GM23248 (cell line): Measurements from ENCODE around the gene RAB25. TPM values are rescaled to one million over a fixed set of nuclear protein-coding genes. Genes with fewer than 3 reads are reported as not detected.
"Not testable (repeated sequence)": the region's sequence is repeated elsewhere in the genome, so short reads cannot be mapped to it uniquely, and the experiment has no call there.

Experiments used
- DNase-seq: peaks from one replicate; pipeline ENCODE4 v3.0.0-alpha.2; 2015
- H2AFZ ChIP-seq: fragments of 200-600 bp; sonication (generic); 2 replicates; pipeline ENCODE4 v1.6.1; 2016; ENCODE audit warnings: antibody characterized with exemption
- H3F3A ChIP-seq: fragments of 200-600 bp; sonication (generic); 2 replicates; pipeline ENCODE4 v1.6.1; 2016; ENCODE audit warnings: mild to moderate bottlenecking, antibody characterized with exemption, mixed run types; ENCODE audit not compliant: insufficient read depth
- H3K27ac ChIP-seq: fragments of 200-600 bp; sonication (generic); 2 replicates; pipeline ENCODE4 v1.5.1; 2016; ENCODE audit warnings: mild to moderate bottlenecking
- H3K27me3 ChIP-seq: fragments of 200-600 bp; sonication (generic); replicated peaks from 2 replicates; pipeline ENCODE4 v1.6.1; 2016; ENCODE audit warnings: mild to moderate bottlenecking; ENCODE audit not compliant: insufficient read depth
- H3K36me3 ChIP-seq: fragments of 200-600 bp; sonication (generic); 2 replicates; pipeline ENCODE4 v1.6.1; 2016; ENCODE audit warnings: low read depth, mild to moderate bottlenecking
- H3K4me1 ChIP-seq: fragments of 200-600 bp; sonication (generic); 2 replicates; pipeline ENCODE4 v1.6.1; 2016; ENCODE audit warnings: mild to moderate bottlenecking; ENCODE audit not compliant: insufficient read depth
- H3K4me2 ChIP-seq: fragments of 200-600 bp; sonication (generic); one replicate; pipeline ENCODE4 v1.6.1; 2016; ENCODE audit warnings: mild to moderate bottlenecking; ENCODE audit not compliant: unreplicated experiment
- H3K4me3 ChIP-seq: fragments of 200-600 bp; sonication (generic); 2 replicates; pipeline ENCODE4 v1.5.1; 2016; ENCODE audit warnings: mild to moderate bottlenecking
- H3K79me2 ChIP-seq: fragments of 200-600 bp; sonication (generic); 2 replicates; pipeline ENCODE4 v1.6.1; 2016; ENCODE audit warnings: mild to moderate bottlenecking; ENCODE audit not compliant: insufficient read depth
- H3K9ac ChIP-seq: fragments of 200-600 bp; sonication (generic); 2 replicates; pipeline ENCODE4 v1.6.1; 2016; ENCODE audit warnings: mild to moderate bottlenecking
- H3K9me2 ChIP-seq: fragments of 200-600 bp; sonication (generic); 2 replicates; pipeline ENCODE4 v1.6.1; 2016; ENCODE audit warnings: mixed run types, mild to moderate bottlenecking, moderate library complexity; ENCODE audit not compliant: insufficient read depth
- H3K9me3 ChIP-seq: fragments of 200-600 bp; sonication (generic); one replicate; pipeline ENCODE4 v1.6.1; 2017; ENCODE audit warnings: low read depth
- H4K20me1 ChIP-seq: fragments of 200-600 bp; sonication (generic); 2 replicates; pipeline ENCODE4 v1.6.0; 2016; ENCODE audit not compliant: insufficient read depth
- EZH2 ChIP-seq: fragments of 200-600 bp; sonication (generic); IDR thresholded peaks from 2 replicates; pipeline ENCODE4 v1.6.1; 2018; ENCODE audit warnings: antibody characterized with exemption, mild to moderate bottlenecking; ENCODE audit not compliant: insufficient read depth, poor library complexity, severe bottlenecking
- EZH2phosphoT487 ChIP-seq: fragments of 200-600 bp; sonication (generic); IDR thresholded peaks from 2 replicates; pipeline ENCODE4 v1.6.1; 2018; ENCODE audit warnings: antibody characterized with exemption, moderate library complexity, mild to moderate bottlenecking, low read depth; ENCODE audit not compliant: insufficient read depth
- WGBS, 2 experiments: methylation state at CpG; one replicate each; pipeline ENCODE4 v1.1.6; 2015 to 2017; ENCODE audit warnings: low lambda C conversion rate in 2 of 2, low coverage in 1 of 2; ENCODE audit errors: missing lambda C conversion rate in 2 of 2; 5-methylcytosine and 5-hydroxymethylcytosine counted together
- in situ Hi-C: fragments of 300-500 bp; cut with MboI; formaldehyde crosslinking; loops from 2 replicates; pipeline ENCODE4 v1.15.0; 2020
- polyA plus RNA-seq: library from polyadenylated mRNA; unstranded; fragments of >200 nt; fragmentation: Nextera tagmentation; extraction: Ambion mirVana; gene quantifications from 2 replicates; pipeline ENCODE4 v1.2.1, GENCODE V29; 2016
- total RNA-seq: library from RNA; depleted of rRNA; stranded (reverse); fragments of >200 nt; shearing (Covaris generic); gene quantifications from 2 replicates; pipeline ENCODE4 v1.2.3, GENCODE V29; 2014

Gene RAB25
- total and polyA plus RNA-seq, 2 experiments from 2014 or later, result not detected

- peak; percentile 32 for DNase-seq
- H3K4me2 ChIP-seq, result no peak overlapping the region
- no peaks in the 10 kb centered on the region for H3K36me3 ChIP-seq
Observed at GRCh38 chr1:156025876-156026275, 35.1 kb upstream of the RAB25 start.

GRCh38 chr1:156026588-156026987 is 34.4 kb upstream of the RAB25 start:
- in situ Hi-C loops, result no loop called here
- no peaks in the 10 kb centered on the region for H3K4me1 ChIP-seq
- no peaks in the 10 kb centered on the region for H3K9me2 ChIP-seq
- no peak overlapping the region for H3K4me2 ChIP-seq
- H4K20me1 ChIP-seq, result no peaks in the 10 kb centered on the region
- 80 to 85% methylated on average over 4 of the region's 4 CpGs for WGBS, 2 experiments
- DNase-seq, result no peak
- no peak overlapping the region for H3K9ac ChIP-seq
- no peaks in the 10 kb centered on the region for H3K27me3 ChIP-seq
- no peak overlapping the region for H3K27ac ChIP-seq
- no peaks in the 10 kb centered on the region for H3K9me3 ChIP-seq
- H3K4me3 ChIP-seq, result no peak overlapping the region
- H2AFZ ChIP-seq, result no peak overlapping the region
- TF ChIP-seq EZH2 (no peak), EZH2phosphoT487 (no peak)
- H3F3A ChIP-seq, result no peaks in the 10 kb centered on the region
- no peaks in the 10 kb centered on the region for H3K36me3 ChIP-seq
- H3K79me2 ChIP-seq, result no peaks in the 10 kb centered on the region

More at GRCh38 chr1:156025876-156026275, 35.1 kb upstream of the RAB25 start:
- no peak for TF ChIP-seq EZH2
- TF ChIP-seq EZH2phosphoT487, result no peak
- Histone ChIP-seq H3K9me2 (no peaks in the 10 kb centered on the region), H3K9me3 (no peaks in the 10 kb centered on the region), H3K4me1 (no peaks in the 10 kb centered on the region), H3K9ac (no peak overlapping the region), H4K20me1 (no peaks in the 10 kb centered on the region), H3F3A (no peaks in the 10 kb centered on the region), H3K27me3 (no peaks in the 10 kb centered on the region), H3K27ac (no peak overlapping the region), H2AFZ (no peak overlapping the region), H3K79me2 (no peaks in the 10 kb centered on the region), H3K4me3 (no peak overlapping the region)
- WGBS, 2 experiments, result 36 to 55% methylated on average over 9 of the region's 9 CpGs
- in situ Hi-C loops, result no loop called here

- H3K4me2 ChIP-seq, result no peak overlapping the region
- H3K9ac ChIP-seq, result no peak overlapping the region
- H2AFZ ChIP-seq, result peak overlapping the region; percentile 57
- in situ Hi-C loops, result no loop called here
- 0 out of 2 replicates have a peak, but pooled peaks cover 6% of the 10 kb centered on the region for H3K4me1 ChIP-seq
- H3K79me2 ChIP-seq, result no peaks in the 10 kb centered on the region
- peak; percentile 63 for DNase-seq
- no peaks in the 10 kb centered on the region for H3F3A ChIP-seq
- no peak for TF ChIP-seq EZH2phosphoT487
- TF ChIP-seq EZH2, result no peak
- H4K20me1 ChIP-seq, result no peaks in the 10 kb centered on the region
- H3K4me3 ChIP-seq, result no peak overlapping the region
- H3K36me3 ChIP-seq, result no peaks in the 10 kb centered on the region
- no peaks in the 10 kb centered on the region for H3K9me2 ChIP-seq
- WGBS, 2 experiments, result 37 to 48% methylated on average over 6 of the region's 6 CpGs
- no peaks in the 10 kb centered on the region for H3K27me3 ChIP-seq
- H3K27ac ChIP-seq, result no peak overlapping the region
- H3K9me3 ChIP-seq, result no peaks in the 10 kb centered on the region
Observed at GRCh38 chr1:156033011-156033410, 27.9 kb upstream of the RAB25 start.

- 88 to 90% methylated on average over 4 of the region's 4 CpGs for WGBS, 2 experiments
- H2AFZ ChIP-seq, H3K9ac ChIP-seq, H3K79me2 ChIP-seq, H3K4me3 ChIP-seq, H4K20me1 ChIP-seq, in situ Hi-C loops, H3K27me3 ChIP-seq, H3K4me2 ChIP-seq, DNase-seq, H3F3A ChIP-seq, H3K9me3 ChIP-seq, H3K9me2 ChIP-seq, H3K4me1 ChIP-seq, H3K27ac ChIP-seq, H3K36me3 ChIP-seq: not testable (repeated sequence)
Observed at GRCh38 chr1:156034991-156035390, 26.0 kb upstream of the RAB25 start.

GRCh38 chr1:156042828-156043227 is 18.1 kb upstream of the RAB25 start:
- TF ChIP-seq EZH2phosphoT487 (no peak), EZH2 (no peak)
- H4K20me1 ChIP-seq, result no peaks in the 10 kb centered on the region
- no peak for DNase-seq
- H3K4me1 ChIP-seq, result peaks cover 11% of the 10 kb centered on the region
- H3K9ac ChIP-seq, result no peak overlapping the region
- H3K79me2 ChIP-seq, result no peaks in the 10 kb centered on the region
- no peak overlapping the region for H2AFZ ChIP-seq
- H3K27me3 ChIP-seq, result no peaks in the 10 kb centered on the region
- in situ Hi-C loops, result no loop called here
- no peaks in the 10 kb centered on the region for H3K9me2 ChIP-seq
- H3K9me3 ChIP-seq, result no peaks in the 10 kb centered on the region
- no peak overlapping the region for H3K4me2 ChIP-seq
- H3K36me3 ChIP-seq, result no peaks in the 10 kb centered on the region
- H3K27ac ChIP-seq, result no peak overlapping the region
- no peak overlapping the region for H3K4me3 ChIP-seq
- WGBS, 2 experiments, result 84 to 88% methylated on average over 3 of the region's 3 CpGs
- peaks cover 11% of the 10 kb centered on the region; the same call in 1 of the 2 replicates for H3F3A ChIP-seq
